Uterus (tissue), 2 donors: ENCODE results near the gene AEN.

Source experiments
- POLR2A ChIP-seq, 2 donors: fragments of 450-650 bp; IDR thresholded peaks; one replicate each; pipeline ENCODE4 v1.6.1; 2016; ENCODE audit warnings: antibody characterized with exemption in 2 of 2, mild to moderate bottlenecking in 1 of 2, moderate library complexity in 1 of 2
- TF ChIP-seq, protein P1 (sequence below), 4 experiments: fragments of 200-600 bp in 2 of 4; fragments of 450-650 bp in 2 of 4; sonication (generic) in 2 of 4; IDR thresholded peaks; one replicate each; pipeline ENCODE4 v1.5.1; 2016 to 2019; ENCODE audit warnings: antibody characterized with exemption in 4 of 4, mild to moderate bottlenecking in 2 of 4, moderate library complexity in 1 of 4

DNA sequence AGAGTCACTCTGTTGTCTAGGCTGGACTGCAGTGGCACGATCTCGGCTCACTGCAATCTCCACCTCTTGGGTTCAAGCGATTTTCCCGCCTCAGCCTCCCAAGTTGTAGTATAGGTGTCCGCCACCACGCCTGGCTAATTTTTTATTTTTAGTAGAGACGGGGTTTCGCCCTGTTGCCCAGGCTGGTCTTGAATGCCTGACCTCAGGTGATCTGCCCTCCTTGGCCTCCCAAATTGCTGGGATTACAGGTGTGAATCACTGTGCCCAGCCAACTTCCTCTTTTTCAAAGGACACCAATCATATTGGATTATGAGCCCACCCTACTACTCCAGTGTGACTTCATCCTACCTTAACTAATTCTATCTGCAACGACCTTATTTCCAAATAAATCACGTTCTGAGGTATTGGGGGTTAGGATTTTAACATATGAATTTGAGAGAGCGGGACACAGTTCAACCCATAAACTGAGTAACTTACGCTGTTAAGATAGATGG lies 20.9 kb downstream of the AEN start:
- TF ChIP-seq, protein P1, sequence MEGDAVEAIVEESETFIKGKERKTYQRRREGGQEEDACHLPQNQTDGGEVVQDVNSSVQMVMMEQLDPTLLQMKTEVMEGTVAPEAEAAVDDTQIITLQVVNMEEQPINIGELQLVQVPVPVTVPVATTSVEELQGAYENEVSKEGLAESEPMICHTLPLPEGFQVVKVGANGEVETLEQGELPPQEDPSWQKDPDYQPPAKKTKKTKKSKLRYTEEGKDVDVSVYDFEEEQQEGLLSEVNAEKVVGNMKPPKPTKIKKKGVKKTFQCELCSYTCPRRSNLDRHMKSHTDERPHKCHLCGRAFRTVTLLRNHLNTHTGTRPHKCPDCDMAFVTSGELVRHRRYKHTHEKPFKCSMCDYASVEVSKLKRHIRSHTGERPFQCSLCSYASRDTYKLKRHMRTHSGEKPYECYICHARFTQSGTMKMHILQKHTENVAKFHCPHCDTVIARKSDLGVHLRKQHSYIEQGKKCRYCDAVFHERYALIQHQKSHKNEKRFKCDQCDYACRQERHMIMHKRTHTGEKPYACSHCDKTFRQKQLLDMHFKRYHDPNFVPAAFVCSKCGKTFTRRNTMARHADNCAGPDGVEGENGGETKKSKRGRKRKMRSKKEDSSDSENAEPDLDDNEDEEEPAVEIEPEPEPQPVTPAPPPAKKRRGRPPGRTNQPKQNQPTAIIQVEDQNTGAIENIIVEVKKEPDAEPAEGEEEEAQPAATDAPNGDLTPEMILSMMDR (IDR thresholded peaks at IDR 0.05): no peak
- no peak for TF ChIP-seq POLR2A (IDR thresholded peaks at IDR 0.05)
